H1 (cell line): Measurements from ENCODE around the gene GALNT5. TPM values are rescaled to one million over a fixed set of nuclear protein-coding genes. Genes with fewer than 3 reads are reported as not detected.

Experiments used
- BACH1 ChIP-seq: IDR thresholded peaks from 2 replicates; pipeline ENCODE4 v1.6.1; 2012; ENCODE audit warnings: low read length, improper control_type of control experiment
- polyA plus RNA-seq, 7 experiments: library from polyadenylated mRNA; depleted of rRNA in 3 of 7; stranded (reverse) in 5 of 7; unstranded in 2 of 7; fragments of >200 nt in 5 of 7; fragments of 200-250 nt in 2 of 7; gene quantifications; 1 replicate in 5 of 7; 2 replicates in 1 of 7; 4 replicates in 1 of 7; pipeline versions ENCODE4 v1.2.1 to v1.2.3, GENCODE V29; 2011 to 2013; ENCODE audit warnings: missing spikeins in 2 of 7, mixed read lengths in 2 of 7
- total RNA-seq: library from RNA; stranded (reverse); fragmentation: NEBNext Ultra II Directional; extraction: Animal tissue kit (Norgen Biotek cat#: 25700); gene quantifications from 2 replicates; pipeline ENCODE4 v1.2.1, GENCODE V29; 2021

The GALNT5 gene
- total and polyA plus RNA-seq, 2 of the 8 experiments (the other 6 are each of a cell fraction or from before 2014, with no cell fraction given): 0.02 to 0.06 TPM

- no peak for TF ChIP-seq BACH1
- TF ChIP-seq, all 59 proteins: peak for 0
Observed at GRCh38 chr2:157362627-157363026, 105.1 kb downstream of the GALNT5 start (continued).
